Measurements from ENCODE around the gene BORCS5. TPM values are rescaled to one million over a fixed set of nuclear protein-coding genes. Genes with fewer than 3 reads are reported as not detected.
A peak's percentile ranks its signal among the peaks of the same experiment; 100 is the strongest.

Gene BORCS5
- total and polyA plus RNA-seq, 2 of the 8 experiments (the other 6 are each of a cell fraction or from before 2014, with no cell fraction given) = 8.3 to 17.4 TPM

DNA sequence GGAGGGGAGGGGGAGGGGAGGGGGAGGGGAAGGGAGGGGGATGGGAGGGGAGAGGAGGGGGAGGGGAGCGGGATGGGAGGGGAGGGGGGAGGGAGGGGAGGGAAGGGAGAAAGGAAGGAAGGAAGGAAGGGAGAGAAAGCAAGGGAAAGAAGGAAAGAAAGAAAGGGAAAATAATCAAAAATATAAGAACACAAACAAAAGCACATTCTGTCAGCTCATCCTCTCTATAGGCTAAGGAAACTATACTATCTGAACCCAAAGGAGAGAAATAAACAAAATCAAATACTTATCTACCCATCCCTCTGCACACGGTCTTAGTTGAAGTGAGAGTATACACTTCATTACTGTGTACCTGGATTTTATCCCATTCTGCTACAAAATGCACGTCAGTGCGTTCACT is 33.8 kb upstream of the BORCS5 start:
- H3K4me3 ChIP-seq (ENCODE audit: extremely low read depth in 1 of 4, insufficient read depth in 2 of 4, low read depth in 3 of 4, low read length in 4 of 4) = no peak overlapping the region
- H3K14ac ChIP-seq (ENCODE audit: insufficient read length) = no peak overlapping the region
- no peaks in the 10 kb centered on the region for H3K79me2 ChIP-seq (ENCODE audit: control insufficient read depth in 1 of 2, insufficient read depth in 2 of 2, low read length in 2 of 2)
- WGBS, 2 experiments (ENCODE audit: extremely low coverage in 1 of 2, insufficient coverage in 1 of 2, insufficient read length in 1 of 2, insufficient replicate concordance in 2 of 2, low coverage in 1 of 2, low lambda C conversion rate in 2 of 2, missing lambda C conversion rate in 1 of 2) = 67 to 79% methylated on average over 1 to 4 of the region's 4 CpGs
- H4K5ac ChIP-seq (ENCODE audit: insufficient read length, low read depth, low read length) = no peak overlapping the region
- no peaks in the 10 kb centered on the region; the same call in 1 of the 2 replicates for H3K79me1 ChIP-seq (ENCODE audit: low read depth, low read length)
- no peak overlapping the region for H3K23ac ChIP-seq (ENCODE audit: insufficient read length)
- H4K20me1 ChIP-seq (replicated peaks in 1 of 2; ENCODE audit: control insufficient read depth in 1 of 2, insufficient read depth in 2 of 2, low read length in 2 of 2) = no peaks in the 10 kb centered on the region
- no peaks in the 10 kb centered on the region for H3K27me3 ChIP-seq (replicated peaks in 1 of 4; ENCODE audit: control insufficient read depth in 3 of 4, extremely low read depth in 1 of 4, insufficient read depth in 3 of 4, low read length in 3 of 4)
- H2BK15ac ChIP-seq (ENCODE audit: low read length) = peak overlapping the region; percentile 63; the same call in 1 of the 2 replicates
- no peak overlapping the region for H4K91ac ChIP-seq (replicated peaks; ENCODE audit: insufficient read length, low read length)
- no peak overlapping the region for H4K8ac ChIP-seq (ENCODE audit: extremely low read depth, insufficient read depth, low read length)
- no peaks in the 10 kb centered on the region for H3K36me3 ChIP-seq (ENCODE audit: control insufficient read depth in 2 of 4, insufficient read depth in 4 of 4, low read length in 3 of 4)
- H2AFZ ChIP-seq (ENCODE audit: low read length) = no peak overlapping the region
- no peak overlapping the region for H3K56ac ChIP-seq (replicated peaks; ENCODE audit: insufficient read length, low read depth, low read length)
- no peak overlapping the region for H2BK120ac ChIP-seq (replicated peaks; ENCODE audit: low read depth, low read length)
- no peaks in the 10 kb centered on the region for H3K9me3 ChIP-seq (ENCODE audit: insufficient read depth in 2 of 2, low read depth in 1 of 2, low read length in 1 of 2)
- H3K18ac ChIP-seq (ENCODE audit: extremely low read depth, low read length) = no peak overlapping the region
- CTCF ChIA-PET (ENCODE audit: partially characterized antibody) = interaction anchor here (0.6 to 3.2 kb wide), 3 partner anchors 11 to 156 kb away, joined by 3 to 20 read pairs (median 3); partner anchors contain the start of gene BORCS5
- H3K23me2 ChIP-seq (ENCODE audit: low read depth, low read length) = no peaks in the 10 kb centered on the region
- H2AK5ac ChIP-seq (ENCODE audit: low read depth, low read length) = no peak overlapping the region
- DNase-seq (ENCODE audit: low read depth in 1 of 2, low spot score in 2 of 2) (no peak), FAIRE-seq (no peak)
- no peak overlapping the region for H3K27ac ChIP-seq (ENCODE audit: low read depth, low read length)
- no peak overlapping the region for H3K4me2 ChIP-seq (ENCODE audit: insufficient read depth in 1 of 2, low read depth in 2 of 2, low read length in 2 of 2)
- no peak overlapping the region for H3K9ac ChIP-seq (replicated peaks in 1 of 4; ENCODE audit: extremely low read depth in 1 of 4, low read depth in 3 of 4, low read length in 3 of 4)
- TF ChIP-seq CBX8 (IDR thresholded peaks at IDR 0.05; ENCODE audit: borderline replicate concordance, low read depth, low read length) (no peak), CREB1 (IDR thresholded peaks at IDR 0.05) (no peak), RBBP5 (IDR thresholded peaks at IDR 0.05; ENCODE audit: borderline replicate concordance, low read depth, low read length) (no peak), YY1 (IDR thresholded peaks at IDR 0.05; ENCODE audit: low read depth, low read length) (no peak)
- H2BK5ac ChIP-seq (ENCODE audit: low read depth, low read length) = no peak overlapping the region
- POLR2A ChIA-PET (ENCODE audit: partially characterized antibody) = interaction anchor here (2.7 kb wide), 1 partner anchor 56 kb away, joined by 9 read pairs; the partner anchor contains the start of gene LRP6
- peaks cover 2 to 6% (median 3%) of the 10 kb centered on the region in 4 experiments; a peak in 4 of 7 replicates for H3K4me1 ChIP-seq (replicated peaks in 1 of 4; ENCODE audit: control insufficient read depth in 3 of 4, insufficient read depth in 4 of 4, low read length in 3 of 4)
- no peak overlapping the region for H3K4ac ChIP-seq (replicated peaks; ENCODE audit: insufficient read length, low read depth, low read length)
- no peak overlapping the region for H2BK20ac ChIP-seq (ENCODE audit: low read length)
- H2BK12ac ChIP-seq (ENCODE audit: low read depth, low read length) = no peak overlapping the region; the same call in 1 of the 2 replicates
